ENCODE results near the gene MDFIC2.

DNA sequence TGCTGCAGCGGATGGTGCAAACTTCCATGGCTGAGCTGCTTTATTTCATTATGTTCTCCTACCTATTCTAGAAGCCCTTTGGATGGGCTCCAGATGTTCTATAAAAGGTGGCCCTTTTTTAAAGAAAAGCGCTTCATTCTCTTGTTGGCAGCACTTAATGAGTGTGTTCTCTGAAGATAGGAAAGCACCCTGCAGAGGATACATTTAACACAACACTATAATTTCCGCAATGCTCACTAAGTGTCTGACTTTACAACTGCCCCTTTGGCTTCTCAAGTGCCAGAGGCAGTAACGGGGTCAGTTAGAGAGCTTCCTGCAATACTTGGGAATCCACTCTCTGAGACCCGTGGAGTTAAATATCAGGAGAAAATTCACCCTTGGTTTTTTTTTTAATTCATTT lies 88.1 kb downstream of the MDFIC2 start:
- no peak for TF ChIP-seq CTCF (IDR thresholded peaks at IDR 0.05)
- TF ChIP-seq, protein P1, sequence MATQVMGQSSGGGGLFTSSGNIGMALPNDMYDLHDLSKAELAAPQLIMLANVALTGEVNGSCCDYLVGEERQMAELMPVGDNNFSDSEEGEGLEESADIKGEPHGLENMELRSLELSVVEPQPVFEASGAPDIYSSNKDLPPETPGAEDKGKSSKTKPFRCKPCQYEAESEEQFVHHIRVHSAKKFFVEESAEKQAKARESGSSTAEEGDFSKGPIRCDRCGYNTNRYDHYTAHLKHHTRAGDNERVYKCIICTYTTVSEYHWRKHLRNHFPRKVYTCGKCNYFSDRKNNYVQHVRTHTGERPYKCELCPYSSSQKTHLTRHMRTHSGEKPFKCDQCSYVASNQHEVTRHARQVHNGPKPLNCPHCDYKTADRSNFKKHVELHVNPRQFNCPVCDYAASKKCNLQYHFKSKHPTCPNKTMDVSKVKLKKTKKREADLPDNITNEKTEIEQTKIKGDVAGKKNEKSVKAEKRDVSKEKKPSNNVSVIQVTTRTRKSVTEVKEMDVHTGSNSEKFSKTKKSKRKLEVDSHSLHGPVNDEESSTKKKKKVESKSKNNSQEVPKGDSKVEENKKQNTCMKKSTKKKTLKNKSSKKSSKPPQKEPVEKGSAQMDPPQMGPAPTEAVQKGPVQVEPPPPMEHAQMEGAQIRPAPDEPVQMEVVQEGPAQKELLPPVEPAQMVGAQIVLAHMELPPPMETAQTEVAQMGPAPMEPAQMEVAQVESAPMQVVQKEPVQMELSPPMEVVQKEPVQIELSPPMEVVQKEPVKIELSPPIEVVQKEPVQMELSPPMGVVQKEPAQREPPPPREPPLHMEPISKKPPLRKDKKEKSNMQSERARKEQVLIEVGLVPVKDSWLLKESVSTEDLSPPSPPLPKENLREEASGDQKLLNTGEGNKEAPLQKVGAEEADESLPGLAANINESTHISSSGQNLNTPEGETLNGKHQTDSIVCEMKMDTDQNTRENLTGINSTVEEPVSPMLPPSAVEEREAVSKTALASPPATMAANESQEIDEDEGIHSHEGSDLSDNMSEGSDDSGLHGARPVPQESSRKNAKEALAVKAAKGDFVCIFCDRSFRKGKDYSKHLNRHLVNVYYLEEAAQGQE (IDR thresholded peaks at IDR 0.05), result no peak
- no peak for TF ChIP-seq RAD21 (conservative IDR thresholded peaks at IDR 0.05 in 1 of 2, IDR thresholded peaks at IDR 0.05 in 1 of 2)
- TF ChIP-seq ESRRA (IDR thresholded peaks at IDR 0.05; ENCODE audit: borderline replicate concordance, low read length), result no peak
- no peak for TF ChIP-seq POLR2A (IDR thresholded peaks at IDR 0.05; ENCODE audit: low read length)
- no peak for TF ChIP-seq ZFP36 (IDR thresholded peaks at IDR 0.05; ENCODE audit: borderline replicate concordance, partially characterized antibody)
- TF ChIP-seq, protein P2, sequence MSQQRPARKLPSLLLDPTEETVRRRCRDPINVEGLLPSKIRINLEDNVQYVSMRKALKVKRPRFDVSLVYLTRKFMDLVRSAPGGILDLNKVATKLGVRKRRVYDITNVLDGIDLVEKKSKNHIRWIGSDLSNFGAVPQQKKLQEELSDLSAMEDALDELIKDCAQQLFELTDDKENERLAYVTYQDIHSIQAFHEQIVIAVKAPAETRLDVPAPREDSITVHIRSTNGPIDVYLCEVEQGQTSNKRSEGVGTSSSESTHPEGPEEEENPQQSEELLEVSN (IDR thresholded peaks at IDR 0.05; ENCODE audit: borderline replicate concordance, low read depth), result no peak
- TF ChIP-seq JUN (IDR thresholded peaks at IDR 0.05), result no peak
- TF ChIP-seq HDAC2 (IDR thresholded peaks at IDR 0.05), result no peak
- TF ChIP-seq RCOR1 (IDR thresholded peaks at IDR 0.05; ENCODE audit: low read depth, low read length), result no peak
- no peak for TF ChIP-seq CEBPB (IDR thresholded peaks at IDR 0.05)
- TF ChIP-seq CHD4 (IDR thresholded peaks at IDR 0.05; ENCODE audit: borderline replicate concordance), result no peak
